SW480 (cell line): ENCODE data around the gene OR6N1.

Experiments
- DNase-seq: peaks from one replicate; pipeline ENCODE4 v3.0.0-alpha.2; 2016; ENCODE audit warnings: low spot score

Gene OR6N1

GRCh38 chr1:158752155-158752712, 19.8 kb downstream of the OR6N1 start:
- DNase-seq: no peak

DNA sequence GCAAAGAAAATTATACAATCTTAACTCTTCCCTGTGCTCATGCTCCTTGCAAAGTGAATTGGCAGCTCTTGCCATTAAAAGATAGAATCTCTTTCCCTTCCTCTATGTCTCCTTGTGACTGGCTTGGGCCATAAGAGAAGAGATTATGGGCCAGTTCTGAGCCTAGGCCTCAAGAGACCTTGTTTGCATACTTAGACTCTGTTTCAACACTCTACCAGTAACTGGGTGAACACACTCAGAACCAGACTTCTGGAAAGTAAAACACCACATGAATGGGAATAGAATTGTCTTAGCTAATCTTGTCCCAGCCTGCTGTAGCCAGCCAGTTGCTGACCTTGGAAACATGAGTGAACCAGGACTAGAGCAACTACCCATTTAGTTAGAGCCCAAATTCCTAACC, 36.1 kb downstream of the OR6N1 start:
- DNase-seq: no peak

- DNase-seq: no peak
Measured at GRCh38 chr1:158732524-158732923, 39.5 kb downstream of the OR6N1 start.

DNA sequence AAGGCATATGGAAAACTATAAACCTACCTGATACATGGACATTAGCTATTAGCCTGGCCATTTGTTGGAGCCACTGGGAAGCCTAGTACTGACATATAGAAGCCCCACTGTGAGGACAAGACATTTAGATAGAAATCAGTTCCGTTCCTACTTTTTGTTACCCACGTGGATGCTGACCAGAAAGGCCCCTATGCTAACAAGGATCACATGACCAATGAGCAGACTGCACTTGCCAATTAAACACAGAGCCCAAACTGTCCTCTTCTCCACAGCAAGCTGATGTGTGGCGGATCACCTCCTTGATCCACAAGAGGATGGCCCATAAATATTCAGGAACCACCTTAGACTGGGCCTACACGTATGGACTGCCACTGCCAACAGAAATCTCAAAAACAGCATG, 40.3 kb downstream of the OR6N1 start:
- no peak for DNase-seq

GRCh38 chr1:158730453-158730852, 41.5 kb downstream of the OR6N1 start:
- no peak for DNase-seq

- no peak for DNase-seq
Measured at GRCh38 chr1:158728510-158729225, 43.3 kb downstream of the OR6N1 start.

DNA sequence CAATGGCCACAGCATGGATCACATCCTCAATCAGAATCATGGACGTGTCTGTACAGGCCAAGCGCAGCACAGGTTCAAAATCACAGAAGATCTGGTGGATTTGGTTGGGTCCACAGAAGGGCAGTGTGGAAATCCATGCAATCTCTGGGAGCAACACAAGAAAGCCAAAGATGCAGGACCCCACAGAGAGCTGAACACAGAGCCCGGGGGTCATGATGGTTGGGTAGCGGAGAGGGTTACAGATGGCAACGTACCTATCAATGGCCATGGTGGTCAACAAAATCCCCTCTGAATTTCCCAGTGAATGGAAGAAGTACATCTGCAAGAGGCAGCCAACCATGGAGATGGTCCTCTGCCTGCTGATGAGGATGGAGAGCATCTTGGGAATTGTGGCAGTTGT, 47.6 kb downstream of the OR6N1 start:
- DNase-seq: no peak

- DNase-seq: no peak
Measured at GRCh38 chr1:158720620-158721019, 51.4 kb downstream of the OR6N1 start, which contains the start of gene OR6K3. Gene OR6K3, minus strand, starts transcription at chr1:158720720. Its CDS starts 2,605 bp downstream, at chr1:158718115.

GRCh38 chr1:158719664-158720063, 52.3 kb downstream of the OR6N1 start:
- no peak for DNase-seq

GRCh38 chr1:158717344-158717743, 54.7 kb downstream of the OR6N1 start:
- DNase-seq: no peak

GRCh38 chr1:158716335-158716734, 55.7 kb downstream of the OR6N1 start:
- no peak for DNase-seq

- no peak for DNase-seq
Measured at GRCh38 chr1:158714754-158715153, 57.2 kb downstream of the OR6N1 start.
